ENCODE data around the gene TNFSF8.

The TNFSF8 gene

GRCh38 chr9:114913656-114914055, 16.7 kb downstream of the TNFSF8 start:
- no peak for TF ChIP-seq CTCF (IDR thresholded peaks at IDR 0.05; ENCODE audit: low read depth, low read length)
- no peak for DNase-seq (ENCODE audit: extremely low read depth, low read depth)

- TF ChIP-seq CTCF (IDR thresholded peaks at IDR 0.05; ENCODE audit: low read depth, low read length): no peak
- no peak for DNase-seq (ENCODE audit: extremely low read depth, low read depth)
These were observed 17.2 kb downstream of the TNFSF8 start for GRCh38 chr9:114913217-114913616.

GRCh38 chr9:114911167-114911821, 19.1 kb downstream of the TNFSF8 start:
- DNase-seq (ENCODE audit: extremely low read depth, low read depth): no peak

GRCh38 chr9:114910541-114910940, 19.9 kb downstream of the TNFSF8 start:
- no peak for TF ChIP-seq CTCF (IDR thresholded peaks at IDR 0.05; ENCODE audit: low read depth, low read length)
- no peak for DNase-seq (ENCODE audit: extremely low read depth, low read depth)

More at GRCh38 chr9:114911167-114911821, 19.1 kb downstream of the TNFSF8 start:
- peak; percentile 82 for TF ChIP-seq CTCF (IDR thresholded peaks at IDR 0.05; ENCODE audit: low read depth, low read length)

- DNase-seq (ENCODE audit: extremely low read depth, low read depth): no peak
- no peak for TF ChIP-seq CTCF (IDR thresholded peaks at IDR 0.05; ENCODE audit: low read depth, low read length)
These were observed 20.7 kb downstream of the TNFSF8 start for GRCh38 chr9:114909661-114910060.

- no peak for TF ChIP-seq CTCF (IDR thresholded peaks at IDR 0.05; ENCODE audit: low read depth, low read length)
- DNase-seq (ENCODE audit: extremely low read depth, low read depth): no peak
These were observed 21.5 kb downstream of the TNFSF8 start for GRCh38 chr9:114908805-114909448.

- TF ChIP-seq CTCF (IDR thresholded peaks at IDR 0.05; ENCODE audit: low read depth, low read length): no peak
- DNase-seq (ENCODE audit: extremely low read depth, low read depth): no peak
These were observed 22.2 kb downstream of the TNFSF8 start for GRCh38 chr9:114908104-114908622.

Data from AG09319 (cell line).